Measurements from ENCODE around the gene NAA60. TPM values are rescaled to one million over a fixed set of nuclear protein-coding genes. Genes with fewer than 3 reads are reported as not detected.
A peak's percentile ranks its signal among the peaks of the same experiment; 100 is the strongest.

NAA60 gene
- total and polyA plus RNA-seq, 2 of the 13 experiments (the other 11 are each of a cell fraction or from before 2014, with no cell fraction given): 14.7 to 32.0 TPM

GRCh38 chr16:3400779-3401688 lies 42.4 kb upstream of the NAA60 start, which contains the start of the genes ZNF174 and ZSCAN32 (continued):
- TF ChIP-seq ZNF274 (CRISPR knock-in tag; IDR thresholded peaks at IDR 0.05) (peak; percentile 91), CTCF (CRISPR knock-in tag; IDR thresholded peaks at IDR 0.05) (peak; percentile 18; the same call in 1 of the 2 replicates), PRDM10 (CRISPR knock-in tag; IDR thresholded peaks at IDR 0.05; ENCODE audit: low read depth) (peak; percentile 61; the same call in 1 of the 2 replicates), ZBTB7A (CRISPR knock-in tag; IDR thresholded peaks at IDR 0.05) (peak; percentile 79; the same call in 1 of the 2 replicates), PTBP1 (IDR thresholded peaks at IDR 0.05; ENCODE audit: low read depth, low read length, poor library complexity, severe bottlenecking) (no peak), RARG (CRISPR knock-in tag; IDR thresholded peaks at IDR 0.05; ENCODE audit: low read depth) (no peak), PREB (CRISPR knock-in tag; IDR thresholded peaks at IDR 0.05) (peak; percentile 60; the same call in 1 of the 2 replicates), ARNT (IDR thresholded peaks at IDR 0.05) (no peak), ZNF816 (CRISPR knock-in tag; IDR thresholded peaks at IDR 0.05; ENCODE audit: borderline replicate concordance) (peak; percentile 89; the same call in 1 of the 2 replicates), ZMYM4 (CRISPR knock-in tag; IDR thresholded peaks at IDR 0.05) (peak; percentile 77), TFE3 (CRISPR knock-in tag; IDR thresholded peaks at IDR 0.05) (peak; percentile 50), TSC22D2 (CRISPR knock-in tag; IDR thresholded peaks at IDR 0.05; ENCODE audit: borderline replicate concordance) (peak; percentile 38; the same call in 1 of the 2 replicates), FOXK1 (CRISPR knock-in tag; IDR thresholded peaks at IDR 0.05; ENCODE audit: borderline replicate concordance, low read depth) (peak; percentile 85; the same call in 1 of the 2 replicates), ZNF761 (CRISPR knock-in tag; conservative IDR thresholded peaks at IDR 0.05) (0 out of 2 replicates have a peak, but pooled peaks have one; percentile 45), ATAD3A (CRISPR knock-in tag; IDR thresholded peaks at IDR 0.05) (no peak), ZNF263 (CRISPR knock-in tag; IDR thresholded peaks at IDR 0.05) (no peak; the same call in 1 of the 2 replicates), ZNF678 (CRISPR knock-in tag; IDR thresholded peaks at IDR 0.05) (no peak), ZNF558 (CRISPR knock-in tag; IDR thresholded peaks at IDR 0.05; ENCODE audit: borderline replicate concordance) (peak; percentile 87; the same call in 1 of the 2 replicates), SP5 (CRISPR knock-in tag; IDR thresholded peaks at IDR 0.05; ENCODE audit: borderline replicate concordance, low read depth) (peak; percentile 91), KMT2B (CRISPR knock-in tag; IDR thresholded peaks at IDR 0.05) (peak; percentile 94), ZNF75D (CRISPR knock-in tag; IDR thresholded peaks at IDR 0.05; ENCODE audit: borderline replicate concordance) (no peak)
